HG02840 (cell line): ENCODE measurements around the gene MACROD2.
A peak's percentile ranks its signal among the peaks of the same experiment; 100 is the strongest.

ENCODE experiments used
- ATAC-seq: cut with Tn5 transposase; IDR thresholded peaks from one replicate; pipeline ENCODE4 v1.9.1; 2021; ENCODE audit warnings: mild to moderate bottlenecking, moderate library complexity, moderate number of reproducible peaks; ENCODE audit not compliant: unreplicated experiment, low FRiP score

Gene MACROD2

DNA sequence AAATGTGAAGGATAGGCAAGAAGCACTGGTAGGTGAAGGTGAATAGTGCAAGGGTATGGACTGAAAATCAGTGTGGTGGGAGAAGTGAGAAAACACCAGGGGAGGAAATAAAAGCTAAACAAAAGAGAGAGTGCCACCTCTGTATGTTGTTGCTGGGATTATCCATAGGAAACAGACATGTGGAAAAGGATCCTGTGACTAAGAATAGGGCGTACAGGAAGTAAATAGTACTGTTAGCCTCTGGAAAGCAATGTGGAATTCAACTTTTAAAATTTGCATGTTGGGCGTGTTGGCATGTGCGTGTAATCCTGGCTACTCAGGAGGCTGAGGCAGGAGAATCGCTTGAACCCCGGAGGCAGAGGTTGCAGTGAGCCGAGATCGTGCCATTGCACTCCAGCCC is 1916.3 kb downstream of the MACROD2 start:
- no peak for ATAC-seq

DNA sequence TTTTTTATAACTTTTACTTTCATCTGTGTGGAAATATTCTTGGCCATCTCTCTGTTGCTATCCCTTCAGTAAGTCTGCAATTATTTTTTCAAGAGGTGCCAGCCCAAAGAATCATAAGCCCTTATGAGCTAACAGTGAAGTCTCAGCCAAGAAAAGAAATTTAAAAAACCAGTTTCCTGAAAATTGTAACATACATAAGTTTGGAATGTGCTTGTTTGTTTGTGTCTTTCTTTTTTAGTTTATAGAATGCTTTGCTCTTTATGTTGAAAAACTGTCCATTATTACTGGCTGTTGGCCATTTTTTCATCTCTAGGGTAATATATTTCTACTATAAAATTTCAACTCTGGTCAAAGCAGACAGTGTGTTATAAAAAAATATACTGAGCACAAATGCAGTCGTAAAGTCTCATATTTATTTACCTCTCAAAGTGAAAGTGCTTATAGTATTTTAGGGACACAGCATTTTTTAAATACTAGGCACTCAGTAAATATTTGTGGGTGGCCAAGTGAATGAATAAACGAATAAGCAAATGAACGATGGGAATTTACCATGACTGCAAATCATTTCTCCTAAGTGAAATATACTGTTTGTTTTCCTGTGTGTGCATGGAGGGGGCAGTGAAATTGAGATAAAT is 1918.2 kb downstream of the MACROD2 start:
- no peak for ATAC-seq

DNA sequence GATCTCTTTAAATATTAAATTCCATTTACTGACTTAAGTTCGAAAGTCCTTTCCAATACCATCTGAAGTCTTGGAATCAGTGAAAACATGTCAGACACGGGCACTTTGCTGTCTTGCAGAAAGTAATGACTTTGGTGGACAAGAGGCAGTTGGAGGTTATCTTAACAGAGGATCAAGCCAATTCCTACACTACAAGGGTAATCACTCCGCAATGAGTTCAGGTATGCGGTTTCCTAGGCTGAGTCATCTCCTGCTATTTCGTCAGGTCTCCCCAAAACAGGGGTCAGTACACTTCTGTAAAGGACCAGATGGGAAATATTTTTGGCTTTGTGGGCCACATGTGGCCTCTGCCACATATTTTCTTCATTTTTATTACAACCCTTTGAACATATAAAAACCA is 1921.3 kb downstream of the MACROD2 start:
- no peak for ATAC-seq

DNA sequence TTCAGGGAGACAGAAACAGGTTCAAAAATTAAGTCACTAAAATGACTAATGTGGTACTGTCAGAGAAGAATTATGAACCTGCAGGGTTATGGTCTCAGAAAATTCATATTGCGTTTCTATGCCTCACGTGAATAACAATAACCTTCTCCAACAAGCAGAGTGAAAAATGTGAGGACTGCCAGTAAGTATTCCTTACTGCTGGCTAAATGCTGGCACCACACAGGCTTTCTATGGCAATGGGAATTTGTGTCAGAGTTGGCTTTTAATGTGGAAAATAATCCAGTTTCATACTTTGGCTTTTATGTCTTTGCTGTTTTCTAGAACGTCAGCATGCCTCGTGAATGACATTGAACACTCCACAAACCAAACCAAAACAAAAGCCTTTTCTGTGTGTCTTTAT is 1922.0 kb downstream of the MACROD2 start:
- ATAC-seq: no peak

DNA sequence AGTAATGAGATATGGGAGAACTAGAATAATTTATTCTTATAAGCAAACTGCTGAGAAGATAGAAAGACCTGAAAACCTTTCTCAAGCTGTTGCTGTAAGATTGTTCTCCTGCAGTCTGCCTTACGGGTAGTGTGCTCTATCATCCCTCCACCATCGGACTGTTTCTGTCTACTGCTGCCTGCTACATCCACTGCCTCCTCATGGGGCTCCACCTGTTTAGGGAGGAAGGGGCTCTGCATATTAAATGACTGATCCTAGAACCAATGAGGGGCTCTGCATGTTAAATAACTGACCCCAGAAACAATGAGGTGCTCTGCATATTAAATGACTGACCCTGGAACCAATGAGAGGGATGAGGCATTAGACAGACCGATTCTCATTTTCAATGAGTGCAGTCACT is 1923.3 kb downstream of the MACROD2 start:
- ATAC-seq: no peak

DNA sequence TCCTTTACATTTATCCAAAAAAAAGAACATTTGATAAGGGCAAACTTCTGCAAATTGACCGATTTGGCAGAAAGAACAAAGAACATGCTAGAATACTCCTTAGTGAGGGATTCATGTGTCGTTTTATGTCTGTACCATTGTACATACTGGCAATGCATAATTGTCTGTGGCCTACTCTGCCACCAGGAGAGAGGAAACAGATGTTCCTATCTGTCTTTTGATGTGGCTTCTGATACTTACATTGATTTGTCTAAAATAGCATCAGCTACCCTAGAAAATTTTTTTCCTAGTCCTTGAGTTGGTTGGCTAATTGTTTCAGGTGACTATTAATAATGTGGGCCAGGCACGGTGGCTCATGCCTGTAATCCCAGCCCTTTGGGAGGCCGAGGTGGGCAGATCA is 1923.8 kb downstream of the MACROD2 start:
- ATAC-seq: no peak

DNA sequence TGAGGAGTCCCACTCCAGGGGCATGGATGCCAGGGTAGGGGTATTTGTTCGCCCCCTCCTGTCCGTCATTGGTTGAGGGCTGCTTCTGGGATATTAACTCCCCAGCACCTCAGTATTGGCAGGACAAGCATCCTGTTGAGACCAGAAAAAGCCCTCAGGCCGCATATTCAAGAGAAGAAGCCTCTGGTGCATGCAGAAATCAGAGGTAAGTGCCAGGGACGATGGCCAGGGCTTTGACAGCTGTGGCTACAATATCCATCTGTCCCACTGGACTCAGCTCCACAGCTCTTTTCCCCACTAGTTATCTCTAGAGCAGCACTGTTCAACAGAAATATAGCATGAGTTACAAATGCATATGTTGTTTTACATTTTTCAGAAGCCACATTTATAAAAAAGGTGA is 1926.6 kb downstream of the MACROD2 start:
- ATAC-seq: no peak

DNA sequence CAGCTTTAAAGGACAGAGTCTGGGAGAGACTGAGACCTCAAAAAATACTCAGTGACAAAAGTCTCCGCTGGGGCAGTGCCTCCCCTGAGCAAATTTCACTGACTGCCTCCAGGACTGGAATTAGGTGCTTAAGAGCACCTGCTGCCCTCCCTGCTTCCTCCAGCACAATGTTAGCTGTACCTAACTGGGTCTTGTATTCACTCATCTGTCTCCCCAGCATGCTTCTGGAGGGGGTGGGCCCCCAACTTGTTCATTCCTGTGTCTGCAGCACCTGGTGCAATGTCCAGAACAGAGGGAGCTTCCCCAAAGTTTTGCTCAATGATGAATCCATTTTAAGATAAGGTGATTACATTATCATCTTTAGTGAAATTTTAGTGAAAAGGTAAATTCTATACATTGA is 1927.2 kb downstream of the MACROD2 start:
- ATAC-seq: no peak

DNA sequence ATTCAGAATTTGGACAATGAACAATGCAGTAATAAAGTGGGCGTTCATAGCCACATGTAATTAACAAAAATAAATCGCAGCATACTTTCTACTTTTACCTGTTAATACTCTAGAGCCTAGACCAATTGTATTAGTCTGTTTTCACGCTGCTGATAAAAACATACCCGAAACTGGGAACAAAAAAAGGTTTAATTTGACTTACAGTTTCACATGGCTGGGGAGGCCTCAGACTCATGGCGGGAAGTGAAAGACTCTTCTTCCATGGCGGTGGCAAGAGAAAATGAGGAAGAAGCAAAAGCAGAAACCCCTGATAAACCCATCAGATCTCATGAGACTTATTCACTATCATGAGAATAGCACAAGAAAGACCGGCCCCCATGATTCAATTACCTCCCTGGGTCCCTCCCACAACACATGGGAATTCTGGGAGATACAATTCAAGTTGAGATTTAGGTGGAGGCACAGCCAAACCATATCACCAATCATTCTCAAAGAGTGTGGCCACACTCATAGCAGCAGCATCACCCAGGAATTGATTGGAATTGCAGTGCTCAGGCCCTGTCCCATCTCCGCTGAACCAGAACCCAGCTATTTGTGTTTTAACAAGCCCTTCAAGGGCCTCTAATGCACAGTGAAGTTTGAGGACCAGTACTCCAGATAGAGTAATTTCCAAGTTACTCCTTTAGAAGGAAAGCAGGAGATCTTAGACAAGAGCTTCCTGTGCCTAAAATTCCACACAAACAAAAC is 1927.9 kb downstream of the MACROD2 start:
- no peak for ATAC-seq

DNA sequence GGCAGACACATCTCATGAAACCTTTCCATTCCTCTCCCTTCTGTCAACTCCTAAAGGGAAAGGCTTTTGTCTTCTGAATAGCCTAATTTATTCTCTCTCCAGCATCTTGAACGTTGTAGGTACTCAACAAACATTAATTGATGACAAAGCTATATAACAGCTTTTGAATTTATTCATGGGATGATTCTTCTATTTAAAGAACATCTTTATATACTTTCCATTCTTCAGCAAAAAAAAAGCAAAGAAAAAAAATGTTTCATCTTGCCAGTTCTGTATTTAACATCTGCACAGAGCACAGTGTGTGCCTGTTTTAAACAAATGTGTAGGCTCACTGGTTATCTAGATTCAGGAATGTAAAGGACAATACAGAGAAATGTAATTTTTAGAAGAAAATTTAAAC is 1929.2 kb downstream of the MACROD2 start:
- no peak for ATAC-seq

DNA sequence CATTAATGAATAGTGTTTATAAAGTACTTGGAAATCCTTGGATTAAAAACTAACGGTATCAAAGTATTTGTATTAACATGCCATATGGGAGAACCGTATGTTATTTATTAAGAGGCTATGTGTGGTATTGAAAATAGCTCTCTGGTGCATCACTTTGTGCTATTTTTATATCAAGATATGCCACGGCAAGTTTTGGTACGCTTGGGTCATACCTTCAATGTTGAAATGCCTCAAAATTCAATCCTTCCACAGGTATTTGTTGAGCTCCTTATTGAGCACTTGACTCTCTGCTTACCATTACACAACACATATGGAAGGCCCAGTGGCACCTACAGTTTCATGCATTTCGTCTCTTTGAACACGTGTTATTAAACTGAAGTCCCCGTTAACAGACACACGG is 1930.1 kb downstream of the MACROD2 start:
- no peak for ATAC-seq

DNA sequence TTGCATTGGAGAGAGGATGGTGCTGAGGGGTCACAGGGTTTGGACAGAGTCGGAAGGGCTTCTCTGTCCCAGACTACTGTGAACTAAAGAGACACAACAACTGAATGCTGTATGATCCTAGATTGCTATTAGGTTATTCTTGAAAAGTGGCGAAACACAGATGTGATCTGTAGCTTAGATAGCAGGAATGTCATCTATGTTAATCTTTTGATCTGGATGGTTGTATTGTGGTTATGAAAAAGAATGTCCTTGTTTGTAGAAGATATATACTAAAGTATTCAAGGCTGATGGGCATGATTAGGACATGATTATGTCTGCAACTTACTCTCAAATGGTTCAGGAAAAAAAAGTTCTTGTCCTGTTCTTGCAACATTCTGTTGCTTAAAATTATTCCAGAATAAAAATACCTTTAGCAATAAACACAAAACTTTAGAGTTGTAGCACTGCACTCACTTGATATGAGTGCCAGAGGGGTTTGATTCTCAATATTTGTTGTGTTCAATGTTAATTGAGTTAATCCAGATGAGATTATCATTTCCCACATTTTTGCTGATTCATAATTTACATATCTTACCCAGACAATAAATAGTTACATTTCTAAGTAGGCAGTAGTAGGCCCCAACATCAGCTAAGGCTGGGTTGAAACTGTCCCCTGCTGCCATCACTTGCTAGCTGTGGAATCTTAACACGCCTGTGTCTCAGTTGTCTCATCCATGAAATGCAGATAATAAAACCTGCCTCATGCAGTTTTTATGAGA is 1932.8 kb downstream of the MACROD2 start:
- no peak for ATAC-seq

DNA sequence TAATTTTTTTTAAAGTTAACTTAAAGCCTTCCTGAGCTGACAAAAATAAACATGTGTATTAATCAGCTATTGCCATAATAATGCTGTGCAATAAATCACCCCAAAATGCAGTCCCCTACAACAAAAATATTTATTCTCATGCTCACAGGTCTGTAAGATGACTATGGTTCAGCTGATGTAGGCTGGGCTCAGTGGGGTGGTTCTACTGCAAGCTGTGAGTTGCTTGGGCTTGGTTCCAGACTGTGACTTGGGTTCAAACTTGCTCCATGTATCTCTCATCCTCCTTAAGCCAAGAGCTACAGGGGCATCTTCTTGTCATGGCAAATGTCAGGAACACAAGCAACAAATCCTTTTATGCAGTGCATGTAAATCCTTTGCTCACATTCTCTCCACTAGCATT is 1933.6 kb downstream of the MACROD2 start:
- ATAC-seq: no peak

DNA sequence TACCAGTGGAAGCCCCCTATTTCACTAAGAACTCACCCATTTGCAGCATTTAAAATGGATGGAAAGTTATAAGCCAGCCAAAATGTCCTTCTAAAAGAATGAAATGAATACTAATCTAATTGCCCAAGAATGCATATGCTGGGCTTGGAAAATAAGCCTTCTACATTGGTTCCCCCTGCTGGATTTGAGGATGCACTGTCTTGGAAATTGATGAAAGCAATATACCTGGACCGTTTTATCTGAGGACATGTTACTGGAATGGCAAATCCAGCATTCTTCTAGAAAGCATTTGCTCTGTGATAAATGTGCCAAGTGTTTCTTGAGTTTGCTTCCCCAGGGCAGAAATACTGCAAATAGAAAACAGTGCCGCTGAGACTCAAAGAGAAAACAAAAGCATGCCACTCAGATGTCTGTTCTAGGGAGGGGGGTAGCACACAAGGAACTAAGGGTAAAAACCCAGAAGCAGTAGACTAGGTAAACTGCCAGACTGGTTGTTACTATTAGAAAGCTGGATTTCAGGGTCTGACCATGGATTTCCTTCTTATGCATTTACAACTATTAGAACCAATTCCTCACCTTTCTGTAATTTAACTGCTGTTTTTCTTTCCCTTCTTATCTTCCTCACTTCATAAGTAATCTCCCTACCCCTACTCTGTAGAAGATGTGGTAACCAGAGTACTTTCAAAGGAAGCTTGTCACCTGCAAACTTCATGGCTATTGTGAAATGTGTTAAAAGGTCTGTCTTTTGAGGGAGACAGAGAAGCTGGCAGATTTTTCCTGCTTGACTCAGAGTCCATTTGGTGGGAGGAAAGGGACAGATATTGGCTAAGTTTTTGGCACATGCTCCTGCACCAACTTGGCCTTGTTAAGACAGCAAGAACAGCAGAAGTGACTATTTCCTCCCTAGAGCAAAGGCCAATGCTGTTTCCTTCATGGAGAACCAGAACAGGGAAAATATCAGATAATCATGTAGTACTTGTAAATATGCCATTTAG is 1935.3 kb downstream of the MACROD2 start:
- ATAC-seq: no peak

DNA sequence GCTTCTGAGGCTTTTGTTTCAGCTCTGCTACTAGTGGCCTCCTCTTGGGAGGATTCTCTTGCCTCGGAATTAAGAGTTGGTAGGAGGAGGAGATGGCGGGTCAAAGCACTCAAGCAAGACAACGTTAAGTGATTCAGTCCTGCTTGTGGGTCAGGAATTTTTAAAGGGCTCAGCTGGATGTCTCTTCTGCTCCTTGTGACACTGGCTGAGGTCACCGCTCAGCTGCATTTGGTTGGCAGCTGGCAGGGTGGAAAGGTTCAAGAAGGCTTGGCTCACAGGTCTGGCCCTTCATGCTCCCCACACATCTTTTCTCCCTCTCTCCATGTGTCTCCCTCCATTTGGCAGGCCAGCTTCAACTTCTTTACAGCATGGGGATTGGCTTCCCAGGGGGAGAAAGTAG is 1936.6 kb downstream of the MACROD2 start:
- ATAC-seq: no peak

DNA sequence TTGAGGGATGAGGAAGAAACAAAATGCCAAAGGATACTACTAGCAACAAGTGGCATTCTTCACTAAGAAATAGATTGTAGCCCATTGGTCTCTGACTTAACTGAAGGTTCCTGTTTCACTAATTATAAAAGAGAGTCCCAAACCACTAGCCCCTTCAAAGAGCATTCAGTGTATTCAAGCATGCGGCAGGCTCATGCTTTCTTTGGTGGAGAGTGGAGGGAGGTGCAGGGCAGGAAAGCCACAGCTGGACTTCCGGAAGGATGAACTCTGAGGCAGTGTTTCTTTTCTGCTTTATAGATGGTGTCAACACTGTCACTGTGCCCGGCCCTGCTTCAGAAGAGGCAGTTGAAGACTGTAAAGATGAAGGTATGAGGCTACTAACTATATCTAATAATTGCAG is 1941.9 kb downstream of the MACROD2 start:
- ATAC-seq: peak; percentile 66

DNA sequence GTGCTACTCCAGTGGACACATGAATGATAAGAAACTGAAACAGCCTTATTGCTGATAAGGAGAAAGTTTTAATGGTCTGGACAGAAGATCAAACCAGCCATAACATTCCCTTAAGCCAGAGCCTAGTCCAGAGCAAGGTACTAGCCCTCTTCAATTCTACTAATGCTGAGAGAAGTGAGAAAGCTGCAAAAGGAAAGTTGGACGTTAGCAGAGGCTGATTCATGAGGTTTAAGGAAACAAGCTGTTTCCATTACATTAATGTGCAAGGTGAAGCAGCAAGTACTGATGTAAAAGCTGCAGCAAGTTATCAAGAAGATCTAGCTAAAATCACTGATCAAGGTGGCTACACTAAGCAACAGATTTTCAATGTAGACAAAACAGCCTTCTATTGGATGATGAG is 1943.5 kb downstream of the MACROD2 start:
- ATAC-seq: no peak

DNA sequence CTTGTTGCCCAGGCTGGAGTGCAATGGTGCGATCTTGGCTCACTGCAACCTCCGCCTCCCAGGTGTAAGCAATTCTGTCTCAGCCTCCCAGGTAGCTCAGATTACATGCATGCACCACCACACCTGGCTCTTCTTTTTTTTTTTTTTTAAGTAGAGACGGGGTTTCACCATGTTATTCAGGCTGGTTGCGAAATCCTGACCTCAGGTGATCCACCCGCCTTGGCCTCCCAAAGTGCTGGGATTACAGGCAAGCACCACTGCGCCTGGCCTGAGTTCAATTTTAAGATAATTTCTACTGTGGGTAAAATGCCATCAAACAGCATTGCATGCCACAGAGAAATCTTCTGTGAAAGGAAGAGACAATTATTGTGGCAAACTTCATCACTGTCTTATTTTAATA is 1944.8 kb downstream of the MACROD2 start:
- ATAC-seq: no peak

DNA sequence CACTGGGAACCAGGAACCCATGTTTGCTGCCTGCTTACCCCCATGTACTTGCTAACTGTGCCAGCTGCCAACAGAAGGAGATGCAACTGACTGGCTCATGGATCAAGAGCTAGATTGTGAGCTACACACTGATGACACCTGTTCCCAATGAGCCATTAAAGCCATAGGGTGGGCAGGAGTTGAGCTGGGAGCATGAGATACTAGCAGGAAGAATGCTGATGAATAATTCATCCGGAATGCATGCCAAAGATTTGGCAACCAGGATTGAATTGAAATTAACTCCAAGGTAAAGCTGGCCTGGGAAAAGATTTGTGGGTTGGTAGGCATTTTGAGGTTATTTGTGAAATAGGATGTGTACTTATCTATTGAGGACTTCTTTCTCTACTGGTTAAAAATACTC is 1946.8 kb downstream of the MACROD2 start:
- no peak for ATAC-seq

DNA sequence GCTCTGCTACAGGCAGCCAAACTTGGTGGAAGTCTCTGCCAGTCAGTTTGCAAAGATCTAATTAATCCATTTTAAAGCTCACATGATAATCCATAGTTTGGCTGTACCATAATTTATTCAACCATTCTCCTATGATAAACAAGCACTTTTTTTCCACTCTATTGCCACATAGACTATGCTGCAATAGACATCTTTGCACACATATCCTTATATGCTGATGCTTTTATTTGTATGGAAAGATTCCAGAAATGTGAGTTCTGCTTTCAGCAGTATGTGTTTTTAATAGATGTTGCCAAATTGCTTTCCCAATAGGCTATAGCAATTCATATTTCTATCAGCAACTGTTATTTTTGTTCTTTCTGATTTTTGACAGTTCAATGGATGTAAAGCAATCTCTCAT is 1950.0 kb downstream of the MACROD2 start:
- ATAC-seq: no peak

DNA sequence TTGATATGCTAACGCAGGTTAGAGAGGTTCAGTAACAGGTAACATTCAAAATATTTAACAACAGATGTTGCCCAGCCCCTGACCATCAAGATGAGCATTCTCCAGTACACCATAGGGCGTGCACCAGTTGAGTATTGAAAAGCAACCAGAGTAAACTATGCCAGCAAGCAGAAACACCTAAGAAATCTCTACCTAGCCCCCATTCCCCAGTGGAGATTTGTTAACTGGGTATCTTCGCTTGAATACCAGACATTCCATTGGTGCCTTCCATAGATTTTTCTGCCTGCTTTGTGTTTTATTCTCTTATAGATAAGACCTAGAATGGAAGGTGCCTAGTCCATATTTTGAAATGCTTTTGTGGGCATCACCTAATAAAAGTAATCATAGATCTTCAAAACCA is 1954.1 kb downstream of the MACROD2 start:
- no peak for ATAC-seq
